HG03460 (cell line): ENCODE results near the gene CGB2.
"Not testable (repeated sequence)": the region's sequence is repeated elsewhere in the genome, so short reads cannot be mapped to it uniquely, and the experiment has no call there.

Experiments
- ATAC-seq: cut with Tn5 transposase; IDR thresholded peaks from one replicate; pipeline ENCODE4 v1.9.1; 2021; ENCODE audit not compliant: unreplicated experiment

CGB2 gene

DNA sequence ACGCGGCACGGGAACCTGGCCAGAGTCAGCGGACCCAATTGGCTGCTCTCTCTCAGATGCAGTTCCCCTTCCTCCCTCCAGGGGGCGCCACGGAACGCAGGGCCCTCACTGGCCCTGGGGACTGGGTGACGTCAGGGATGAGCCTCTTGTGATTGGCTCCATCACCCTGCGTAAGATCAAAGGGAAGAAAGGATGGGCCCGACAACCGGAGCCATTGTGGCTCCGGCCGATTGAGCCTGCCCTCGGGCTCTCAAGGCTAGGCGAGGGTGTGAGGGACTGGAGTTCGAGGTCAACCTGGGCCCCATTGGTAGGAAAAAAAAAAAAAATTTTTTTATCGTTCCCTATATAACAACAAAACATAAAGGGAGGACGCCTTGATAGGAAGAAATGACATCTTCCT is 5.1 kb downstream of the CGB2 start, which contains the start of gene CGB1:
Gene CGB1, minus strand, starts transcription at position 81 of the 400 bp plus-strand sequence. CDS start 184 bp downstream, outside the sequence.
- not testable (repeated sequence) for ATAC-seq

DNA sequence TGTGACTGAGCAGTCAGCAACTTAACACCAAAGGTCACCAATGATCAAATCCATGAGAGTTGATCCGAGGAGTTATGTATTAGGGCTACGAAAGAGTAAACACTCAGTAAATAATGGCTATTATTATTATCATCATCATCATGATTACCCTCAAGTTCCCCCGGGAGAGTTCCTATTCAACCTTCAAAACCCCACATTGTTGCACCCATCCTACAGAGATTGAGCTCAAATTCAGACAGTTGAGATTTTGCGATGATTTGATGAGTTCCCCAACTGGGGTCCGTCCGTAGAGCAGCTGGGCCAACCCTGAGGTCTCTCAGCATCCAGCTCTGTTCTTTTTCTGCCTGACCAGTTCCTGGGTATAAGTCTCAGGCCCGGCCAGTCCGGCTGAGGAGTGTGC is 6.4 kb downstream of the CGB2 start:
- not testable (repeated sequence) for ATAC-seq

DNA sequence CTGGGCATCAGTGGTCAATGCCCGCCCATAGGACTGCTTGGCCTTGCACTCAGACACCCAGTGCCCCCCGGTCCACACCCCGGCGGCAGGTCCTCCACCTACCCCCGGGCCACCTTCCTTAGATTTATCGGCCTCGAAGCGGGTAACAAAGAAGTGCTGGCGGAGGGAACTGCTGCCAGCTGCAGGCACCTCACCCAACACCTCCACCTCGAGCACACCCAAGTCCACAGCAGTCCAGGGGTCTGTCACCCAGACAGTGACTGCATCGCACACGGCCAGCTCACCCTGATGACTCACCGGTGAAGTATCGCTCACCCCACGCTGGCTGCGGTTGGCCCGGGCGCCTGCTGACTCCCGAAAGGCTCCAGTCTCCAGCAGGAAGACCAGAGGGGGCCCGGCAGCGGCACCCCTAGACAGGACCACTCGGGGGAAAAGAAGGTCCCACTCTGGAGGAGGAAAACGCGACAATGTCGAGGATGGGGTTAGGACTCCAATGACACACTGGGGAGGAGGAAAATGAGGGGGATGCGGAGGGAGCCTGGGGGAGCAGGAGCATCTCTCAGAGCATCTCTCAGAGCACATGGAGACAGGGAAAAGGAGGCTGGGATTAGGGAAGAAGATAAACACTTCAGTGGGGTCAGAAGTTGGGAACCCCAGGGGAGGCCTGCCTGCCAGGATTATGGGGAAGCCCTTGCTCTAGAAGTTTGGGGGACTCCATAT is 7.0 kb downstream of the CGB2 start:
- not testable (repeated sequence) for ATAC-seq

DNA sequence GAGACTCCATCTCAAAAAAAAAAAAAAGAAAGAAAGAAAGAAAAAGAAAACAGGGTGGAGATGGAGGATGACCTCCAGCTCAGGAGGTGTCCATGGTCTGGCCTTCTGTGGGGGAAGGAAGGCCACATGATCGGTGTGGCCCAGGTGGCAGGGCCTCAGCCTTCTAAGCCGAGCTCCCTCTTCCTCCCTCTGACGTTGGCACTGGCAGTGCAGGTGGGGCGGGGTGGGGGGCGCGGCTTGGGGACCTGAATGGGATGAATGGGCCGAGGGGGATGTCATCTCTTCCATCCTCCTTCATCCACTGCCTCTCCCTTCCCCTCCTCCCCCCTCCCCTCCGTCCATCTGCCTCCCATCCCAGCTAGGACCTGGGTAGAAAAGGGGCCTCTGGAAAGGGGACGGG is 8.0 kb downstream of the CGB2 start:
- not testable (repeated sequence) for ATAC-seq

DNA sequence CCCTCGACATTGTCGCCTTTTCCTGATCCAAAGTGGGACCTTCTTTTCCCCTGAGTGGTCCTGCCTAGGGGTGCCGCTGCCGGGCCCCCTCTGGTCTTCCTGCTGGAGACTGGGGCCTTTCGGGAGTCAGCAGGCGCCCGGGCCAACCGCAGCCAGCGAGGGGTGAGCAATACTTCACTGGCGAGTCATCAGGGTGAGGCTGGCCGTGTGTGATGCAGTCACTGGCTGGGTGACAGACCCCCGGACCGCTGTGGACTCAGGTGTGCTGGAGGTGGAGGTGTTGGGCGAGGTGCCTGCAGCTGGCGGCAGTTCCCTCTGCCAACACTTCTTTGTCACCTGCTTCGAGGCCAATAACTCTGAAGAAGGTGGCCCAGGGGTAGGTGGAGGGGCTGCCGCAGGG is 10.5 kb downstream of the CGB2 start:
- ATAC-seq, result no peak

DNA sequence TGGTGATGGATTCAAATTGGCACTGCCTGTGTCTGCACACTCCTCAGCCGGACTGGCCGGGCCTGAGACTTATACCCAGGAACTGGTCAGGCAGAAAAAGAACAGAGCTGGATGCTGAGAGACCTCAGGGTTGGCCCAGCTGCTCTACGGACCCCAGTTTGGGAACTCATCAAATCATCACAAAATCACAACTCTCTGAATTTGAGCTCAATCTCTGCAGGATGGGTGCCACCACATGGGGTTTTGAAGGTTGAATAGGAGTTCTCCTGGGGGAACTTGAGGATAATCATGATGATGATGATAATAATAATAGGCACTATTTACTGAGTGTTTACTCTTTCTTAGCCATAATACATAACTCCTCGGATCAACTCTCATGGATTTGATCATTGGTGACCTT is 11.0 kb downstream of the CGB2 start:
- not testable (repeated sequence) for ATAC-seq

DNA sequence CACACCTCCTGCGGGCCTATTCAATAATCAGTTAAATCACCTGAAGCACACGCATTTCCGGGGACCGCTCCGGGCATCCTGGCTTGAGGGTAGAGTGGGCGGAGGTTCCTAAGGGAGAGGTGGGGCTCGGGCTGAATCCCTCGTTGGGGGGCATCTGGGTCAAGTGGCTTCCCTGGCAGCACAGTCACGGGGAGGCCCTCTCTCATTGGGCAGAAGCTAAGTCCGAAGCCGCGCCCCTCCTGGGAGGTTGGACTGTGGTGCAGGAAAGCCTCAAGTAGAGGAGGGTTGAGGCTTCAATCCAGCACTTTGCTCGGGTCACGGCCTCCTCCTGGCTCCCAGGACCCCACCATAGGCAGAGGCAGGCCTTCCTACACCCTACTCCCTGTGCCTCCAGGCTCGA is 11.9 kb downstream of the CGB2 start, which contains the start of gene CGB5:
Gene CGB5, plus strand, starts transcription at position 301 of the 400 bp plus-strand sequence. CDS start 362 bp downstream, outside the sequence.
- ATAC-seq, result not testable (repeated sequence)

DNA sequence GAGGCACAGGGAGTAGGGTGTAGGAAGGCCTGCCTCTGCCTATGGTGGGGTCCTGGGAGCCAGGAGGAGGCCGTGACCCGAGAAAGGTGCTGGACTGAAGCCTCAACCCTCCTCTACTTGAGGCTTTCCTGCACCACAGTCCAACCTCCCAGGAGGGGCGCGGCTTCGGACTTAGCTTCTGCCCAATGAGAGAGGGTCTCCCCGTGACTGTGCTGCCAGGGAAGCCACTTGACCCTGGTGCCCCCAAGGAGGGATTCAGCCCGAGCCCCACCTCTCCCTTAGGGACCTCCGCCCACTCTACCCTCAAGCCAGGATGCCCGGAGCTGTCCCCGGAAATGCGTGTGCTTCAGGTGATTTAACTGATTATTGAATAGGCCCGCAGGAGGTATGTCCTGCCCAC is 17.3 kb downstream of the CGB2 start, which contains the start of gene CGB8:
Gene CGB8, minus strand, starts transcription at position 101 of the 400 bp plus-strand sequence. CDS start 372 bp downstream, outside the sequence.
- not testable (repeated sequence) for ATAC-seq

DNA sequence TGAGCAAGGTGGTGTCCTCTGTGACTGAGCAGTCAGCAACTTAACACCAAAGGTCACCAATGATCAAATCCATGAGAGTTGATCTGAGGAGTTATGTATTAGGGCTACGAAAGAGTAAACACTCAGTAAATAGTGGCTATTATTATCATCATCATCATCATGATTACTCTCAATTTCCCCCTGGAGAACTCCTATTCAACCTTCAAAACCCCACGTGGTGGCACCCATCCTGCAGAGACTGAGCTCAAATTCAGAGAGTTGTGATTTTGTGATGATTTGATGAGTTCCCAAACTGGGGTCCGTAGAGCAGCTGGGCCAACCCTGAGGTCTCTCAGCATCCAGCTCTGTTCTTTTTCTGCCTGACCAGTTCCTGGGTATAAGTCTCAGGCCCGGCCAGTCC is 18.1 kb downstream of the CGB2 start:
- not testable (repeated sequence) for ATAC-seq

DNA sequence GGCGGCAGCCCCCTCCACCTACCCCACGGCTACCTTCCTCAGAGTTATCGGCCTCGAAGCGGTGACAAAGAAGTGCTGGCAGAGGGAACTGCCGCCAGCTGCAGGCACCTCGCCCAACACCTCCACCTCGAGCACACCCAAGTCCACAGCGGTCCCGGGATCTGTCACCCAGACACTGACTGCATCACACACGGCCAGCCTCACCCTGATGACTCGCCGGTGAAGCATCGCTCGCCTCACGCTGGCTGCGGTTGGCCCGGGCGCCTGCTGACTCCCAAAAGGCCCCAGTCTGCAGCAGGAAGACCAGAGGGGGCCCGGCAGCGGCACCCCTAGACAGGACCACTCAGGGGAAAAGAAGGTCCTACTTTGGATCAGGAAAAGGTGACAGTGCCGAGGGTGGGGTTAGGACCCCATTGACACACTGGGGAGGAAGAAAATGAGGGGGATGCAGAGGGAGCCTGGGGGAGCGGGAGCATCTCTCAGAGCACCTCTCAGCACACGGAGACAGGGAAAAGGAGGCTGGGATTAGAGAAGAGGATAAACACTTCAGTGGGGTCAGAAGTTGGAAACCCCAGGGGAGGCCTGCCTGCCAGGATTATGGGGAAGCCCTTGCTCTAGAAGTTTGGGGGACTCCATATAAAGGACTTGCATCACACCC is 18.8 kb downstream of the CGB2 start:
- not testable (repeated sequence) for ATAC-seq

DNA sequence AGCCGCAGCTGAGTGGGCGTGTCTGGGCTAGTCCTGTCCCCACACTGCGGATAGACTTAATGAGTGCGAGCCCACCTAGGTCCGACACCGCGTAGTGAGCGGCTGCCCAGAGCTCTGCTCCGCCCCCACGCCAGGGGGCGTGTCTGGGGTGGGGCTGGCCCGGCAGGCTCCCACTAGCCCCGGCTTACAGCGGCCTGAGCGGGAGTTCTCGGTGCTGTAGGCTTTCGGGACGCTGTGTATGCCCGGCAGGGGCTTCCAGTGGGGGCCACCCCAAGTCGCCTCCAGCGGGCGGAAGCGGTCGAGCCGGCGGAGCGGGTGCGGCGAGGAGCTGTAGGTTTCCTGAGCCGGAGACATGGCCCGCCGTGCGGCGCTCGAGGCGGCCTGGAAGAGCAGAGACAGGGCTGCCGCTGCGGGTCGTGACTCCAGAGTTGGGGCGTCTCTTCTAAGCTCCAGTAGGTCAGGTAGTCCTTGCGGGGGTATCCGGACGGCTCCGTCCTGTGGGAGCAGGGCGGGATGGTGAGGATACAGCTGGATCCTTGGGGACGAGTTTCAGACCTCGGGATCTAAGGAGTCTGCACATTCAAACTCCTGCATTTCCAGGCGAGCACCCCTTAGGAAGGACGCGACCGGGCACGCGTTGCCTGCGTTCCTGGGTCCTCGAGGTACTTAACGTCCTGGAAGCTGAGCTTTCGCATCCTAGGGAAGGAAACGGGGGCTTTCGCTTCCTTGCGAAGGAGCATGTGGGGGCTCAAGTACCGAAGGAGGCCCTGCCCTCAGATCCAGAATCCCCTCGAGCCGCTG is 24.6 kb downstream of the CGB2 start:
- no peak for ATAC-seq

DNA sequence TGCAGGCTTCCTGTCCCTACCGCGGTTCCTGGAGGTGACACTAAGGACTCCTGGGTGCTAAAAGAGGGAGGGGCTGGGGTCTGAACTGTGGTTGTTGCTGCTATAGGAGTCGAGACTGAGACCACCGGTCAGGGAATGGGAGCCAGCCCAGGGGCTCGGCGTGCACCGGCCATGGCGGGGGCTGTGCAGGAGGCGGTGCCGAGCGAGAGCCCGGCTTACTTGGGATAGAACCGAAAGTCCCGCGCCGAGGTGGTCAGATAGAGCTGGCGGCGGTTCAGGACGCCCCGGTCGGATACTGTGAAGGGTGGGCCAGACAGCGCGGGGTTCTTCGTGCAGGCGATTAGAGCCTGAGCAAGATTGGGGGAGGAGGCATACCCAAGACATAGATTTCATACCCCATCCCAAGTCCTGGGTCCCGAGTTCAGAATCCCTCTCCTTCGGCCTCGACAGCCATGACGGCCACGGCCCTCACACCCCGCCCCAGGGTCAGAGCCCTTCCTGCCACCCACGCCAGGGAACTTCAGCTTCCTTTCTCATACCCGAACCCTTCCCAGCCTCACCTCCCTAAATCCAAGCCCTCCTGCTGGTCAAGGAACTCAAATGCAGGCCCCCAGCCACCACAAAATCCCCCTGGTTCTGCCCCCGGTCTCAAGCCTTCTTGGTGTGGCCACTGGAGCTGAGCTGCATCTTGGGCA is 25.4 kb downstream of the CGB2 start:
- ATAC-seq, result not testable (repeated sequence)

DNA sequence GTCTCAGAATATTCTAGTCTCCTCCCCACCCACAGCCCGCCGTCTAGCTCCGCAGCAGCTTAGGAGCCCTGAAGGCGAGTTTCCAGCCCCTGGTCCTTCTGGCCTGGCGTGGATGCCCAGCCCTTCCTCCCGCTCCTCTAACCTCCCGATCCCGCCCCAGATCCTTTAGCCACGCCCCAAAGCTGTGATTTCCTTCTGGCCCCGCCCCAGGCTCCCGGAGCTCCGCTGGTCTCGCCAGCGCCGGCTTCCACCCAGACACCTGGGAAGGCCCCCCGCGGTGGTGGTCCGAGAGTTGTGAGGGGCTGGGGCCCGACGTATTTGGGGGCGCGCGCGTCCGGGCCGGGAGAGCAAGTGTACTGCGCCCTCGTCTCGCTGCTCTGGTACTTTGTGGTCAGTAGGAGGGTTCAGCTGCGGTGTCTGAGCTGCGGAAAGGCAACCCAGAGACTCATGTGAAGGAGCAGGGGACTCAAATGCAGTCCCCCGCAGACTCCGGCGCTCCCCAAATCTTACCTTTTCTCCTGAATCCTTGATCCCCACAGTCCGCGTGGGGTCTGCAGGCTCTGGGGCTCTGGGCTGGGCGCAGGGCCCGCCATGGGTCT is 26.0 kb downstream of the CGB2 start, which contains the start of gene CGB7:
Gene CGB7, minus strand, starts transcription at position 114 of the 599 bp plus-strand sequence. CDS start 2,374 bp downstream, outside the sequence.
- no peak for ATAC-seq

DNA sequence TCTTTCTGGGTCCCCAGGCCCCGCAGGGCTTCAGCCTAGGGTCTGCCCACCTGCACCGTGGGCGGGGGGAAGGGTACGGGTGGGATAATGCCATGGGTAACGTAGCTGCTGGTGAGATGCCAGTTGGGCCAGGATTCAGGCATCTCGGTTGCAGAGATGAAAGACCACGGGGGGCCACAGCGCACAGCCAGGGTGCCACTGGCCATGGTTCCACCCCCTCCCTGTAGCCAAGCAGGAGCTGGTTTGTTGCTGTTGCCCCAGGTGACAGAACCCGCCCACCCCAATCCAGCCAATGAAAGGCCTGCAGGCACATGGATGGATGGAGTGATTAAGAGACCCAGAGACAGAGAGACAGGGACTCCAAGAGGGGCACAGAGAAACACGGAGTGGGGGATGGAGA is 26.9 kb downstream of the CGB2 start:
- ATAC-seq, result no peak

DNA sequence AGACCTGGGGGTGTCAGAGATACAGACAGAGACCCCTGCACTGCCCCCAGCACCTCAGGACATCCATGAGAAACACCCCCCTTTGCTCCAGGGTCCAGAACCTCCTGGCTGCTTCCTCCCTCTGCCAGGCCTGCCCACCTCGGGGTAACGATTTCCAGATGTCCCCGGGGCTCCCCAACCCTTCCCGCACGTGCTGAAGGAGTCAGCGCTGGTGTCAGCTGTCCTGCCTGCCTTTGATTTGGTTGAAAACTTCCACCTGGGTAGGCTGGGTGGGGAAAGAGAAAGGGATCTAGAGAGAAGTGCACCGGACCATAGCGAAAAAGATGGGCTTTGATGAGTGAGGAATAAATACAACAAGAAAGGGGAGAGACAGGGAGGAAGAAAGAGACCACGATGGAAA is 27.4 kb downstream of the CGB2 start:
- no peak for ATAC-seq

DNA sequence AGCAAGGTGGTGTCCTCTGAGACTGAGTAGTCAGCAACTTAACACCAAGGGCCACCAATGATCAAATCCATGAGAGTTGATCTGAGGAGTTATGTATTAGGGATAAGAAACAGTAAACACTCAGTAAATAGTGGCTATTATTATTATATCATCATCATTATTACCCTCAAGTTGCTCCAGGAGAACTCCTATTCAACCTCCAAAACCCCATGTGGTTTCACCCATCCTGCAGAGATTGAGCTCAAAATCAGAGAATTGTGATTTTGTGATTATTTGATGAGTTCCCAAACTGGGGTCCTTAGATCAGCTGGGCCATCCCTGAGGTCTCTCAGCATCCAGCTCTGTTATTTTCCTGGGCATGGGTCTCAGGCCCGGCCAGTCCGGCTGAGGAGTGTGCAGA is 29.3 kb downstream of the CGB2 start:
- ATAC-seq, result no peak

DNA sequence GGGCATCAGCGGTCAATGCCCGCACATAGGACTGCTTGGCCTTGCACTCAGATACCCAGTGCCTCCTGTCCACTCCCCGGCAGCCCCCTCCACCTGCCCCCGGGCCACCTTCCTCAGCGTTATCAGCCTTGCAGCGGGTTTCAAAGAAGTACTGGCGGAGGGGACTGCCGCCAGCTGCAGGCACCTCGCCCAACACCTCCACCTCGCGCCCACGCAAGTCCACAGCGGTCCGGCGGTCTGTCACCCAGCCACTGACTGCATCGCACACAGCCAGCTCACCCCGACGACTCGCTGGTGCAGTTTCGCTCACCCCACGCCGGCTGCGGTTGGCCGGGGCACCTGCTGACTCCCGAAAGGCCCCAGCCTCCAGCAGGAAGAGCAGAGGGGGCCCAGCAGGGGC is 29.8 kb downstream of the CGB2 start:
- ATAC-seq, result no peak

DNA sequence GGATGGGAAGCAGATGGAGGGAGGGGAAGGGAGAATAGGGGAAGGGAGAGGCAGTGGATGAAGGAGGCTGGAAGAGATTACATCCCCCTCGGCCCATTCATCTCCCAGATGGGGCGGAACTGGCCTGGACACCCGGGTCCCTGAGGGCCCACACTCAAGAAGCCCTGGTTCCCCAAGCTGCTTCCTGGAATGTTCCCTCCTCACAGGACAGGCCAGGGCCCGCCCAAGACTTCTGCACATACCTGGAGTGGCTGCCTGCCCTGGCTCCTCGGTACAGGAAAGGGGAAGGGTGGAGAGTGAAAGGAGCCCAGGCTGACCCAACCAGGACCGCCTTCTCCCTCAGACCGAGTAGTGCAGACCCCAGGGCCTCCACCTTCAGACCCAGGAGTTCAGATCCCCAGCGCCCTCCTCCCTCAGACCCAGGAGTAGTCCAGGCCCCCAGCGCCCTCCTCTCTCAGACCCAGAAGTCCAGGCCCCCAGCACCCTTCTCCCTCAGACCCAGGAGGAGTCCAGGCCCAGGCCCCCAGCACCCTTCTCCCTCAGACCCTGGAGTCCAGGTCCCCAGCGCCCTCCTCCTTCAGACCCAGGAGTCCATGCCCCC is 32.4 kb downstream of the CGB2 start:
- no peak for ATAC-seq

DNA sequence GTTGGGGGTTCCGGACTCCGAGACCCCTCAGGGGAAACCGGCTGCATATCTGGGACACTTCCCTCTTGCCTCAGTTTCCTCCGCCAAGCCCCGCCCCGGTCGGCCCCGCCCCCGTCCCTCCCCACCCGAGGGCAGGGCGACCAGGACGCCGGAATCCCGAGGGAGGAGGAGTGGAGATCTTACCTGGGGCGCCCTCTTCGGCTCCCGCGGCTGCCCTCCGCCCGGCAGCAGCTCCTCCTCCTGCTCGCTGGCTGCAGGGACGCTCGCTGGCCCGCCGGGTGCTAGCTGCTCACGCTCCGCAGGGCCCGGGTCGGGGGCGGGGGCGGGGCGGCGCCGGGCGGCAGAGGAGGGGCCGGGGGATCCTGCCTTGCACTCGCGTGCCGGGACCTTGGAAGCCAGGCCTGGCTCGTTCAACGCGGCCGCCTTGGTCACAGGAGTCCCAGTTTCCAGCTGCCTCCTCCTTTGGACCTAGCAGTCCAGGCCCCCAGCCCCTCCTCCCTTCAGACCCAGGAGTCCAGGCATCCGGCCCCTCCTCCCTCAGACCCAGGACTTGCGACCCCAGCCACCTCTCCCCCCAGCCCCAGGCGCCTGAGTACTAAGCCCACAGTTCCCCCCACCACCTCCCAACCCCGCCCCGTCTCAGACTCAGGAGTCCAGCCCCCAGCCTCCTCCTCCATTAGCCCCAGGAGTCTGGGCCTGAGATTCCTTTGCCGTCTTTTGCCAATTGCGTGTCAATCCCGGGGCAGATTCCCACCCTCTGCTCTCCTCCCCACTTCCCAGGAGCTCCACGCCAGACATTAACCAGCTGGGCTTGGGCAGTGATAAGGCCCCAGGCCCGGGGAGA is 33.3 kb downstream of the CGB2 start, which contains the start of gene NTF4:
Gene NTF4, minus strand, starts transcription at position 51 of the 844 bp plus-strand sequence. CDS start 2,821 bp downstream, outside the sequence.
- ATAC-seq, result no peak
